ENCODE data around the gene DHRS7. TPM values are rescaled to one million over a fixed set of nuclear protein-coding genes. Genes with fewer than 3 reads are reported as not detected.

DHRS7 gene
- total and polyA plus RNA-seq, 2 donors (not counting 3 experiments of a cell fraction or from before 2014, with no cell fraction given) = 28.6 to 29.3 TPM

- no TSS peak for BruUV-seq (replicated peaks)
- no peak for TF ChIP-seq POLR2A (IDR thresholded peaks at IDR 0.05; ENCODE audit: low read depth, low read length)
- no peak for TF ChIP-seq MYC (IDR thresholded peaks at IDR 0.05; ENCODE audit: low read depth, low read length)
- no peak for TF ChIP-seq GATA2 (IDR thresholded peaks at IDR 0.05; ENCODE audit: insufficient read depth, insufficient read length, low read depth, low read length)
- TF ChIP-seq CTCF (IDR thresholded peaks at IDR 0.05; ENCODE audit: extremely low read depth in 1 of 2, insufficient read depth in 1 of 2, low read depth in 1 of 2, low read length in 2 of 2) = no peak
- TF ChIP-seq POLR2AphosphoS5 (IDR thresholded peaks at IDR 0.05; ENCODE audit: insufficient read depth, low read depth, low read length) = no peak
- TF ChIP-seq FOS (IDR thresholded peaks at IDR 0.05; ENCODE audit: borderline replicate concordance, insufficient read depth, low read length) = no peak
- TF ChIP-seq EZH2 (IDR thresholded peaks at IDR 0.05; ENCODE audit: borderline replicate concordance, low read depth, low read length, severe bottlenecking) = no peak
- TF ChIP-seq JUN (IDR thresholded peaks at IDR 0.05; ENCODE audit: borderline replicate concordance, insufficient read depth, insufficient read length, low read depth) = no peak
- no peak for TF ChIP-seq MAX (IDR thresholded peaks at IDR 0.05; ENCODE audit: insufficient read depth, insufficient read length)
- DNase-seq (ENCODE audit: low read depth, low spot score) (no peak), FAIRE-seq (no peak)
- Histone ChIP-seq H3K27me3 (ENCODE audit: control insufficient read depth in 2 of 2, insufficient read depth in 2 of 2, low read length in 2 of 2) (no peaks in the 10 kb centered on the region), H3K4me3 (replicated peaks in 1 of 3; ENCODE audit: insufficient read depth in 1 of 3, low read depth in 1 of 3, low read length in 3 of 3) (no peak overlapping the region), H3K4me1 (ENCODE audit: control insufficient read depth, extremely low read depth, insufficient read depth, low read length) (peaks cover 7% of the 10 kb centered on the region), H3K9me1 (replicated peaks; ENCODE audit: control insufficient read depth, extremely low read depth, insufficient read depth, low read length) (no peaks in the 10 kb centered on the region), H3K79me2 (ENCODE audit: control insufficient read depth, insufficient read depth, low read length) (peaks cover 3% of the 10 kb centered on the region), H3K36me3 (ENCODE audit: control insufficient read depth in 2 of 2, extremely low read depth in 1 of 2, insufficient read depth in 2 of 2, low read length in 2 of 2) (no peaks in the 10 kb centered on the region), H3K9ac (replicated peaks; ENCODE audit: extremely low read depth, insufficient read depth, low read length) (no peak overlapping the region), H3K9me3 (replicated peaks; ENCODE audit: control insufficient read depth, insufficient read depth, low read length) (no peaks in the 10 kb centered on the region), H3K27ac (ENCODE audit: insufficient read depth, low read depth, low read length) (no peak overlapping the region), H4K20me1 (replicated peaks; ENCODE audit: control insufficient read depth, extremely low read depth, insufficient read depth, low read length) (no peaks in the 10 kb centered on the region), H2AFZ (ENCODE audit: low read depth, low read length) (no peak overlapping the region), H3K4me2 (ENCODE audit: insufficient read depth, low read length) (no peak overlapping the region)
- ChIA-PET POLR2A (interaction anchor here (0.7 kb wide), 1 partner anchor 12 kb away, joined by 3 read pairs; no protein-coding TSS in a partner anchor), CTCF (no interaction called here)
- dilution Hi-C loops (cut with MboI; ENCODE audit: extremely low pct_ligation_motif_present, low sequenced_read_pairs) (no loop called here), intact Hi-C loops (cut with micrococcal nuclease) (loop anchor here (10.0 kb wide), 1 partner anchor 656 kb away; no protein-coding TSS in a partner anchor)
Measured at GRCh38 chr14:60160422-60160821, 4.8 kb downstream of the DHRS7 start.
